HCT116 (cell line): ENCODE measurements around the gene ABCB8. TPM values are rescaled to one million over a fixed set of nuclear protein-coding genes. Genes with fewer than 3 reads are reported as not detected.

ENCODE experiments used
- ATAC-seq: fragments of 200-7000 bp; cut with Tn5 transposase; 2 replicates; pipeline ENCODE4 v1.9.1; 2020; ENCODE audit warnings: mild to moderate bottlenecking, moderate library complexity
- BruUV-seq: library from RNA; stranded (reverse); fragments of 400-500 nt; replicated peaks from 2 replicates; lab custom pipeline; 2021; lab: Mats Ljungman, UMichigan
- CTCF ChIA-PET: fragments of 300-600 bp; sonication (Branson Sonifier 250); formaldehyde crosslinking; loops from one replicate; lab custom pipeline; 2021; ENCODE audit warnings: antibody characterized with exemption; lab: Charles Lee
- POLR2A ChIA-PET: fragments of 300-600, 350-600 bp; sonication (Branson Sonifier 250); formaldehyde crosslinking; loops from one replicate; lab custom pipeline; 2021; ENCODE audit warnings: antibody characterized with exemption; lab: Charles Lee
- RAD21 ChIA-PET, 2 experiments: fragments of 300-600 bp; sonication (Branson Sonifier 250); formaldehyde crosslinking; loops; one replicate each; lab custom pipeline; 2023; ENCODE audit warnings: low total read pairs in 2 of 2; ENCODE audit not compliant: uncharacterized antibody in 2 of 2, unreplicated experiment in 2 of 2, low non-redundant PET in 1 of 2; lab: Charles Lee
- DNase-seq: peaks from one replicate; pipeline ENCODE4 v3.0.0-alpha.2; 2010; ENCODE audit warnings: low read depth, low spot score
- H2AFZ ChIP-seq: fragments of 200-600 bp; shearing (Covaris generic), sonication (generic); 2 replicates; pipeline ENCODE4 v1.6.1; 2017; ENCODE audit warnings: low read depth, mixed run types, mixed read lengths, antibody characterized with exemption, low read length; ENCODE audit not compliant: poor library complexity, severe bottlenecking
- H3K27ac ChIP-seq: 2 replicates; pipeline ENCODE4 v1.5.1; 2012; ENCODE audit warnings: low read depth, low read length
- H3K27me3 ChIP-seq: fragments of 200-600 bp; sonication (generic); 2 replicates; pipeline ENCODE4 v1.6.1; 2016; ENCODE audit warnings: mixed run types, low read length, mixed read lengths; ENCODE audit not compliant: insufficient read depth
- H3K36me3 ChIP-seq, 2 experiments: fragments of 200-500 bp in 1 of 2; fragments of 200-600 bp in 1 of 2; sonication (Bioruptor generic) in 1 of 2; sonication (generic) in 1 of 2; 2 replicates each; pipeline versions ENCODE4 v1.5.1 to v1.6.1; 2014 to 2016; ENCODE audit warnings: low read length in 2 of 2, inconsistent platforms in 1 of 2, mixed read lengths in 1 of 2, mixed run types in 1 of 2; ENCODE audit not compliant: insufficient read depth in 2 of 2, control insufficient read depth in 1 of 2
- H3K4me1 ChIP-seq, 2 experiments: fragments of 200-600 bp in 1 of 2; sonication (generic) in 1 of 2; 2 replicates each; pipeline versions ENCODE4 v1.5.1 to v1.6.1; 2012 to 2017; ENCODE audit warnings: low read length in 2 of 2, inconsistent platforms in 1 of 2, mild to moderate bottlenecking in 1 of 2, mixed read lengths in 1 of 2, mixed run types in 1 of 2, moderate library complexity in 1 of 2; ENCODE audit not compliant: insufficient read depth in 2 of 2, control insufficient read depth in 1 of 2
- H3K4me2 ChIP-seq: fragments of 200-600 bp; sonication (generic); 2 replicates; pipeline ENCODE4 v1.6.1; 2017; ENCODE audit warnings: mixed run types, low read length, mixed read lengths
- H3K4me3 ChIP-seq, 2 experiments: fragments of 200-600 bp in 1 of 2; sonication (generic) in 1 of 2; replicated peaks in 1 of 2; 2 replicates each; pipeline ENCODE4 v1.5.1; 2011 to 2016; ENCODE audit warnings: low read length in 2 of 2, control low read depth in 1 of 2, low read depth in 1 of 2, mild to moderate bottlenecking in 1 of 2, mixed read lengths in 1 of 2, mixed run types in 1 of 2
- H3K79me2 ChIP-seq: fragments of 200-600 bp; sonication (generic); 2 replicates; pipeline ENCODE4 v1.6.1; 2017; ENCODE audit warnings: mild to moderate bottlenecking, mixed run types, low read length, moderate library complexity, mixed read lengths; ENCODE audit not compliant: insufficient read depth
- H3K9ac ChIP-seq: fragments of 200-600 bp; sonication (generic); 2 replicates; pipeline ENCODE4 v1.6.1; 2016; ENCODE audit warnings: low read length, mixed read lengths
- H3K9me2 ChIP-seq: fragments of 200-600 bp; sonication (generic), shearing (Covaris generic); 2 replicates; pipeline ENCODE4 v1.6.1; 2017; ENCODE audit warnings: mixed run types, mild to moderate bottlenecking, moderate library complexity; ENCODE audit not compliant: insufficient read depth
- H3K9me3 ChIP-seq, 2 experiments: fragments of 200-500 bp in 1 of 2; fragments of 200-600 bp in 1 of 2; sonication (Bioruptor generic) in 1 of 2; sonication (generic) in 1 of 2; 2 replicates each; pipeline ENCODE4 v1.6.1; 2014 to 2017; ENCODE audit warnings: low read length in 2 of 2, mixed read lengths in 2 of 2, inconsistent platforms in 1 of 2, low read depth in 1 of 2, mild to moderate bottlenecking in 1 of 2, mixed run types in 1 of 2, moderate library complexity in 1 of 2; ENCODE audit not compliant: control insufficient read depth in 1 of 2, insufficient read depth in 1 of 2
- H4K20me1 ChIP-seq: fragments of 200-600 bp; sonication (generic), shearing (Covaris generic); 2 replicates; pipeline ENCODE4 v1.6.1; 2017; ENCODE audit warnings: mixed run types, mild to moderate bottlenecking, moderate library complexity; ENCODE audit not compliant: insufficient read depth
- ATF3 ChIP-seq: IDR thresholded peaks from 2 replicates; pipeline ENCODE4 v1.6.1; 2012
- CTCF ChIP-seq, 3 experiments: fragments of 200-600 bp in 1 of 3; sonication (generic) in 1 of 3; IDR thresholded peaks in 2 of 3; conservative IDR thresholded peaks in 1 of 3; 2 replicates each; pipeline ENCODE4 v1.5.1; 2012 to 2017; ENCODE audit warnings: low read depth in 2 of 3, low read length in 2 of 3, antibody characterized with exemption in 1 of 3, borderline replicate concordance in 1 of 3, control low read depth in 1 of 3, mild to moderate bottlenecking in 1 of 3, mixed read lengths in 1 of 3, mixed run types in 1 of 3, moderate library complexity in 1 of 3; ENCODE audit not compliant: insufficient read depth in 1 of 3
- FOSL1 ChIP-seq: IDR thresholded peaks from 2 replicates; pipeline ENCODE4 v1.6.1; 2012; ENCODE audit warnings: low read depth
- POLR2AphosphoS5 ChIP-seq: IDR thresholded peaks from 2 replicates; pipeline ENCODE4 v1.6.1; 2011; ENCODE audit warnings: mild to moderate bottlenecking, low read depth, low read length, moderate library complexity
- RAD21 ChIP-seq: IDR thresholded peaks from 2 replicates; pipeline ENCODE4 v1.6.1; 2012; ENCODE audit warnings: low read depth, mild to moderate bottlenecking
- SP1 ChIP-seq: IDR thresholded peaks from 2 replicates; pipeline ENCODE4 v1.6.1; 2012; ENCODE audit warnings: low read depth
- SRF ChIP-seq: IDR thresholded peaks from 2 replicates; pipeline ENCODE4 v1.6.1; 2012; ENCODE audit warnings: low read depth
- YY1 ChIP-seq: IDR thresholded peaks from 2 replicates; pipeline ENCODE4 v1.6.1; 2011; ENCODE audit warnings: low read length, low read depth, moderate library complexity, mild to moderate bottlenecking; ENCODE audit not compliant: insufficient replicate concordance; ENCODE audit errors: extremely low read depth
- intact Hi-C: fragments of 100-400 bp; cut with micrococcal nuclease; formaldehyde crosslinking; loops from 2 replicates; pipeline ENCODE4 v1.10.0; 2022
- total RNA-seq: library from RNA; stranded (reverse); gene quantifications from one replicate; pipeline ENCODE4 v1.2.1, GENCODE V29; 2021; ENCODE audit not compliant: unreplicated experiment

Gene ABCB8
- total RNA-seq, 1 experiment from 2014 or later, result 55.2 TPM

- TF ChIP-seq POLR2AphosphoS5, result peak; percentile 69
- no peak for TF ChIP-seq ATF3
- TF ChIP-seq SRF, result no peak
Observed at GRCh38 chr7:151059367-151060112, 31.3 kb downstream of the ABCB8 start, which contains the start of gene SLC4A2 (continued).

- Histone ChIP-seq H3K27ac (peak overlapping the region; percentile 87), H3K9ac (peak overlapping the region; percentile 91), H2AFZ (no peak overlapping the region), H3K9me3 (no peaks in the 10 kb centered on the region), H3K36me3 (peaks cover 1 to 11% of the 10 kb centered on the region in 2 experiments), H3K4me3 (peak overlapping the region; percentile 81 to 90), H3K4me2 (peak overlapping the region; percentile 95), H3K79me2 (peaks cover 51% of the 10 kb centered on the region), H3K9me2 (no peaks in the 10 kb centered on the region), H3K4me1 (peaks cover 28 to 52% of the 10 kb centered on the region in 2 experiments), H3K27me3 (no peaks in the 10 kb centered on the region), H4K20me1 (no peaks in the 10 kb centered on the region)
- RAD21 ChIA-PET, result interaction anchor here in 1 of 2 experiments (1.0 kb wide), 1 partner anchor 51 kb away, joined by 3 read pairs; no protein-coding TSS in a partner anchor
- CTCF ChIA-PET, result interaction anchor here (1.0 kb wide), 1 partner anchor 50 kb away, joined by 3 read pairs; no protein-coding TSS in a partner anchor
- intact Hi-C loops, result no loop called here
- no peak for DNase-seq
- ATAC-seq, result no peak
- no peak for TF ChIP-seq FOSL1
- no peak; the same call in 1 of the 2 replicates for TF ChIP-seq POLR2AphosphoS5
- TF ChIP-seq YY1, result no peak
- TF ChIP-seq SP1, result no peak
- TF ChIP-seq RAD21, result no peak
- 0 out of 6 replicates have a peak, but pooled peaks of 1 of the 3 experiments have one; percentile 4 for TF ChIP-seq CTCF (IDR thresholded peaks at IDR 0.05 in 2 of 3, conservative IDR thresholded peaks at IDR 0.05 in 1 of 3; ENCODE audit: borderline replicate concordance in 1 of 3, insufficient read depth in 1 of 3, low read depth in 2 of 3, low read length in 2 of 3)
- POLR2A ChIA-PET, result interaction anchor here (1.4 to 1.5 kb wide), 2 partner anchors 21 to 32 kb away, joined by 4 to 13 read pairs; partner anchors contain the start of genes ABCB8 and FASTK
- no TSS peak for BruUV-seq
Observed at GRCh38 chr7:151060113-151060415, 31.8 kb downstream of the ABCB8 start.
